Testis (tissue), 2 donors: ENCODE data around the gene RAPH1.

Source experiments
- POLR2A ChIP-seq: fragments of 450-650 bp; IDR thresholded peaks from one replicate; pipeline ENCODE4 v1.6.1; 2017; ENCODE audit warnings: antibody characterized with exemption, mild to moderate bottlenecking, moderate library complexity
- TF ChIP-seq, protein P1 (sequence below), 3 experiments: fragments of 450-650 bp in 2 of 3; fragments of 200-600 bp in 1 of 3; sonication (generic) in 1 of 3; IDR thresholded peaks; one replicate each; pipeline ENCODE4 v1.5.1; 2016 to 2019; ENCODE audit warnings: antibody characterized with exemption in 3 of 3, mild to moderate bottlenecking in 2 of 3, moderate library complexity in 1 of 3

DNA sequence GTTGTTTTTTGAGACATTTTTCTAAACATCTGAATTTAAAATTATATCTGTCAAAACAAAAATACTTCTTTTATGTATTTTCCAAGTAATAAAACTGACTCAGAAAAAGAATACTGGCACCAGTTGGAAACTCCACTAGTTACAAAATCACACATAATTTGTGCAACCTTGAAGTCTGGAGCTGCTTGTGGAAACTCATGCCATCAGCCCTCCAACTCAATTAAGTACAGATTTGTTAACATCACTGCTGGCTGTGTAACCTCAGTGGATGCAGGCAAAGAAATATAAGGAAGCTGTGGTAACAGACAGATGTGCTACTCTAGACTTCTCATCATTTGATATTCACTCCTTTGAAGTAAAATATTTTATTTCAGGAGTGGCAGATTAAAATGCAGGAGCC lies 30.0 kb upstream of the RAPH1 start:
- no peak for TF ChIP-seq POLR2A
- TF ChIP-seq, protein P1, sequence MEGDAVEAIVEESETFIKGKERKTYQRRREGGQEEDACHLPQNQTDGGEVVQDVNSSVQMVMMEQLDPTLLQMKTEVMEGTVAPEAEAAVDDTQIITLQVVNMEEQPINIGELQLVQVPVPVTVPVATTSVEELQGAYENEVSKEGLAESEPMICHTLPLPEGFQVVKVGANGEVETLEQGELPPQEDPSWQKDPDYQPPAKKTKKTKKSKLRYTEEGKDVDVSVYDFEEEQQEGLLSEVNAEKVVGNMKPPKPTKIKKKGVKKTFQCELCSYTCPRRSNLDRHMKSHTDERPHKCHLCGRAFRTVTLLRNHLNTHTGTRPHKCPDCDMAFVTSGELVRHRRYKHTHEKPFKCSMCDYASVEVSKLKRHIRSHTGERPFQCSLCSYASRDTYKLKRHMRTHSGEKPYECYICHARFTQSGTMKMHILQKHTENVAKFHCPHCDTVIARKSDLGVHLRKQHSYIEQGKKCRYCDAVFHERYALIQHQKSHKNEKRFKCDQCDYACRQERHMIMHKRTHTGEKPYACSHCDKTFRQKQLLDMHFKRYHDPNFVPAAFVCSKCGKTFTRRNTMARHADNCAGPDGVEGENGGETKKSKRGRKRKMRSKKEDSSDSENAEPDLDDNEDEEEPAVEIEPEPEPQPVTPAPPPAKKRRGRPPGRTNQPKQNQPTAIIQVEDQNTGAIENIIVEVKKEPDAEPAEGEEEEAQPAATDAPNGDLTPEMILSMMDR (IDR thresholded peaks at IDR 0.05), result no peak
